DMS153 treated with DMSO at 0.1 percent for 48 hours (cell line): ENCODE results near the gene CETN3.
"Not testable (repeated sequence)": the region's sequence is repeated elsewhere in the genome, so short reads cannot be mapped to it uniquely, and the experiment has no call there.

ENCODE experiments used
- DNase-seq: peaks from one replicate; lab custom pipeline; 2025; ENCODE audit not compliant: unreplicated experiment; lab: John Stamatoyannopoulos, UW

CETN3 gene

GRCh38 chr5:90383903-90384302 is 25.7 kb downstream of the CETN3 start:
- no peak for DNase-seq

GRCh38 chr5:90381213-90381929 is 28.2 kb downstream of the CETN3 start:
- DNase-seq = no peak

- DNase-seq = no peak
Measured at GRCh38 chr5:90379652-90380051, 29.9 kb downstream of the CETN3 start.

- DNase-seq = no peak
Measured at GRCh38 chr5:90378752-90379151, 30.8 kb downstream of the CETN3 start.

- DNase-seq = not testable (repeated sequence)
Measured at GRCh38 chr5:90371269-90371668, 38.3 kb downstream of the CETN3 start.

- no peak for DNase-seq
Measured at GRCh38 chr5:90368454-90369246, 40.9 kb downstream of the CETN3 start.

GRCh38 chr5:90367879-90368278 is 41.7 kb downstream of the CETN3 start:
- no peak for DNase-seq

- DNase-seq = no peak
Measured at GRCh38 chr5:90366948-90367347, 42.6 kb downstream of the CETN3 start.

GRCh38 chr5:90365328-90365727 is 44.2 kb downstream of the CETN3 start:
- DNase-seq = no peak

- no peak for DNase-seq
Measured at GRCh38 chr5:90359073-90359920, 50.3 kb downstream of the CETN3 start.

GRCh38 chr5:90356622-90357021 is 52.9 kb downstream of the CETN3 start:
- no peak for DNase-seq

GRCh38 chr5:90356176-90356575 is 53.4 kb downstream of the CETN3 start:
- DNase-seq = no peak

- no peak for DNase-seq
Measured at GRCh38 chr5:90355635-90356034, 53.9 kb downstream of the CETN3 start.

GRCh38 chr5:90353254-90353653 is 56.3 kb downstream of the CETN3 start:
- DNase-seq = no peak

GRCh38 chr5:90351101-90351500 is 58.5 kb downstream of the CETN3 start:
- no peak for DNase-seq

- no peak for DNase-seq
Measured at GRCh38 chr5:90347462-90347861, 62.1 kb downstream of the CETN3 start.

GRCh38 chr5:90345684-90346083 is 63.9 kb downstream of the CETN3 start:
- DNase-seq = no peak

GRCh38 chr5:90344689-90345088 is 64.9 kb downstream of the CETN3 start:
- DNase-seq = no peak

GRCh38 chr5:90343731-90344130 is 65.8 kb downstream of the CETN3 start:
- DNase-seq = not testable (repeated sequence)

GRCh38 chr5:90342576-90342975 is 67.0 kb downstream of the CETN3 start:
- DNase-seq = no peak
